Esophagus squamous epithelium (tissue), 4 donors: ENCODE measurements around the gene DUSP8.

ENCODE experiments used
- POLR2A ChIP-seq, 4 donors: fragments of 450-650 bp; IDR thresholded peaks; one replicate each; pipeline ENCODE4 v1.6.1; 2017; ENCODE audit warnings: antibody characterized with exemption in 4 of 4, mild to moderate bottlenecking in 4 of 4, moderate library complexity in 3 of 4
- TF ChIP-seq, protein P1 (sequence below), 6 experiments: fragments of 450-650 bp in 4 of 6; fragments of 200-600 bp in 2 of 6; sonication (generic) in 2 of 6; IDR thresholded peaks; one replicate each; pipeline ENCODE4 v1.5.1; 2016 to 2019; ENCODE audit warnings: antibody characterized with exemption in 6 of 6, mild to moderate bottlenecking in 4 of 6, moderate library complexity in 4 of 6

DNA sequence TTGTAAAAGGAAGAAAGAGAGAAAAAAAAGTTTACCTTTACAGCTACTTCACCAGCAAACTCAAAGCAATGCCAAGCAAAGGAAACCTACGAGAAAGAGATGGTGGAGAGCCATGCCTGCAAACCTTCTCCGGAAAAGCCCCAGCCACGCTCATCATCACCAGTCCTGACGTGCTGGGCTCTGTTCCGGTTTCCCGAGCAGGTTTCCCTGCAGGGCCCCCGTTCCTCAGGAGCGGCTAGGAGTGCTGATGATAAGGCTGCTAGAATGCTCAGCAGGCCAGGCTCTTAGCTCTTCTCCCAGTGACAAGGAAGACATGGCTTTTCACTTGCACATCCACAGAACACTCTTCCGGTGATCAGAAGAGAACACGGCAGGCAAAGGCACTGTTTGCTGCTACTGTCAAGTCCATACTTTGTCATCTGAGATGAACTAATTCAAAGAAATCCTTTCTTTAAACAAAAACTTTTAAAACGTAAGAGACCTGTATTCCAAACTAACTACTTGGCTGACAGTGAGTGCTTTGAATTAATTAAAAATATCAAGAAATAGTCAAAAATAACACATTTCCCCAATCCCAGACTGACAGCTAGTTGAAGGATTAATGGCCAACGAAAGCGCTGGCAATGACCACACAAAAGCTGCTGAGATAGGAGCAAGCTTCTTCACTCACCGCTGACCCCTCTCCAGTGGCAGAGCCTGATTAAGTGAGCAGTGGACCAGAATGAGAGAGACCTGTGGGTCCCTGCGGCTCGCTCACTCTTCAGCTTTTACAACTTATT, 35.8 kb downstream of the DUSP8 start:
- TF ChIP-seq, protein P1, sequence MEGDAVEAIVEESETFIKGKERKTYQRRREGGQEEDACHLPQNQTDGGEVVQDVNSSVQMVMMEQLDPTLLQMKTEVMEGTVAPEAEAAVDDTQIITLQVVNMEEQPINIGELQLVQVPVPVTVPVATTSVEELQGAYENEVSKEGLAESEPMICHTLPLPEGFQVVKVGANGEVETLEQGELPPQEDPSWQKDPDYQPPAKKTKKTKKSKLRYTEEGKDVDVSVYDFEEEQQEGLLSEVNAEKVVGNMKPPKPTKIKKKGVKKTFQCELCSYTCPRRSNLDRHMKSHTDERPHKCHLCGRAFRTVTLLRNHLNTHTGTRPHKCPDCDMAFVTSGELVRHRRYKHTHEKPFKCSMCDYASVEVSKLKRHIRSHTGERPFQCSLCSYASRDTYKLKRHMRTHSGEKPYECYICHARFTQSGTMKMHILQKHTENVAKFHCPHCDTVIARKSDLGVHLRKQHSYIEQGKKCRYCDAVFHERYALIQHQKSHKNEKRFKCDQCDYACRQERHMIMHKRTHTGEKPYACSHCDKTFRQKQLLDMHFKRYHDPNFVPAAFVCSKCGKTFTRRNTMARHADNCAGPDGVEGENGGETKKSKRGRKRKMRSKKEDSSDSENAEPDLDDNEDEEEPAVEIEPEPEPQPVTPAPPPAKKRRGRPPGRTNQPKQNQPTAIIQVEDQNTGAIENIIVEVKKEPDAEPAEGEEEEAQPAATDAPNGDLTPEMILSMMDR (IDR thresholded peaks at IDR 0.05), result no peak
- TF ChIP-seq POLR2A (IDR thresholded peaks at IDR 0.05), result no peak
